ENCODE measurements around the gene GLRX.

GLRX gene

GRCh38 chr5:95784514-95785302 is 37.8 kb downstream of the GLRX start:
- POLR2A ChIA-PET: no interaction called here
- no peak for DNase-seq (ENCODE audit: low read depth, low spot score)
- CTCF ChIA-PET: interaction anchor here (1.2 to 9.8 kb wide), 7 partner anchors 7 to 141 kb away, joined by 4 to 318 read pairs (median 54); partner anchors contain the start of gene RFESD
- TF ChIP-seq CTCF (IDR thresholded peaks at IDR 0.05; ENCODE audit: insufficient read depth, low read length, missing control alignments): no peak
- no peak overlapping the region for H3K4me3 ChIP-seq (ENCODE audit: low read depth, low read length)

GRCh38 chr5:95783661-95784060 is 38.9 kb downstream of the GLRX start:
- CTCF ChIA-PET: interaction anchor here (4.3 to 9.8 kb wide), 5 partner anchors 8 to 140 kb away, joined by 22 to 318 read pairs (median 57); partner anchors contain the start of gene RFESD
- no peak overlapping the region for H3K4me3 ChIP-seq (ENCODE audit: low read depth, low read length)
- no peak for TF ChIP-seq CTCF (IDR thresholded peaks at IDR 0.05; ENCODE audit: insufficient read depth, low read length, missing control alignments)
- DNase-seq (ENCODE audit: low read depth, low spot score): no peak
- POLR2A ChIA-PET: no interaction called here

- POLR2A ChIA-PET: no interaction called here
- CTCF ChIA-PET: interaction anchor here (0.9 to 9.8 kb wide), 32 partner anchors 9 to 558 kb away, joined by 3 to 318 read pairs (median 8); partner anchors contain the start of genes GLRX and RFESD
- no peak for DNase-seq (ENCODE audit: low read depth, low spot score)
- TF ChIP-seq CTCF (IDR thresholded peaks at IDR 0.05; ENCODE audit: insufficient read depth, low read length, missing control alignments): no peak
- H3K4me3 ChIP-seq (ENCODE audit: low read depth, low read length): no peak overlapping the region
These were observed 40.3 kb downstream of the GLRX start for GRCh38 chr5:95782181-95782580.

GRCh38 chr5:95781101-95781583 is 41.4 kb downstream of the GLRX start:
- POLR2A ChIA-PET: interaction anchor here (0.8 to 0.9 kb wide), 2 partner anchors 44 to 446 kb away, joined by 3 to 4 read pairs; no protein-coding TSS in a partner anchor
- no peak for DNase-seq (ENCODE audit: low read depth, low spot score)

GRCh38 chr5:95780597-95780996 is 41.9 kb downstream of the GLRX start:
- ChIA-PET CTCF (interaction anchor here (1.0 to 9.8 kb wide), 38 partner anchors 10 to 561 kb away, joined by 3 to 318 read pairs (median 6); partner anchors contain the start of genes GLRX and RFESD), POLR2A (interaction anchor here (0.8 to 0.9 kb wide), 2 partner anchors 44 to 447 kb away, joined by 3 to 4 read pairs; no protein-coding TSS in a partner anchor)
- no peak overlapping the region for H3K4me3 ChIP-seq (ENCODE audit: low read depth, low read length)
- no peak for TF ChIP-seq CTCF (IDR thresholded peaks at IDR 0.05; ENCODE audit: insufficient read depth, low read length, missing control alignments)
- DNase-seq (ENCODE audit: low read depth, low spot score): no peak

More at GRCh38 chr5:95781101-95781583, 41.4 kb downstream of the GLRX start:
- peak; percentile 86 for TF ChIP-seq CTCF (IDR thresholded peaks at IDR 0.05; ENCODE audit: insufficient read depth, low read length, missing control alignments)
- CTCF ChIA-PET: interaction anchor here (0.7 to 9.8 kb wide), 46 partner anchors 10 to 561 kb away, joined by 3 to 318 read pairs (median 4); partner anchors contain the start of genes GLRX and RFESD
- H3K4me3 ChIP-seq (ENCODE audit: low read depth, low read length): no peak overlapping the region

GRCh38 chr5:95779611-95780010 is 42.9 kb downstream of the GLRX start:
- no peak for TF ChIP-seq CTCF (IDR thresholded peaks at IDR 0.05; ENCODE audit: insufficient read depth, low read length, missing control alignments)
- ChIA-PET POLR2A (no interaction called here), CTCF (interaction anchor here (0.8 to 9.8 kb wide), 6 partner anchors 8 to 133 kb away, joined by 3 to 318 read pairs (median 22); partner anchors contain the start of gene RFESD)
- H3K4me3 ChIP-seq (ENCODE audit: low read depth, low read length): no peak overlapping the region
- DNase-seq (ENCODE audit: low read depth, low spot score): no peak

Measured in AG04449 (cell line).